ENCODE results near the gene LAD1. TPM values are rescaled to one million over a fixed set of nuclear protein-coding genes. Genes with fewer than 3 reads are reported as not detected.

Gene LAD1
- total RNA-seq, 1 donor from 2014 or later = not detected

DNA sequence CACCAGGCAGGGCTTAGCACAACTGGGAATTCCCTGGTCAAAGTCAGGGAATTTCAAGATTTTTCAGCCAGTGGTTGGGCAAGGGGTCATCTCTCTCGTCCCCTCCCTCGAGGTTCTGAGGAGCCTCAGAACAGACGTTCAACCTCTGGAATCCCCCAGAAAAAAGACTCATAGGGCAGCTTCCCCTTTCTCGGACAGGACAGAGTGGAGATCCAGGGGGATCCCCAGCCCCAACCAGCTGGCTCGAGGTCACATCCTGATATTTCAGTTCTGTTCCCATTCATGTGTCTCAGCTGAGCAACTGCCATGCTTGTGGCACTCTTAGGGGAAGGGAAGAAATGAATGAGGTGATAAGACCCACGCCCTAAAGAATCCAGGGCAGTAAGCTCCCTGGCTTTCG, 4.9 kb upstream of the LAD1 start:
- Mint-ChIP-seq H3K36me3 (ENCODE audit: low read depth) (no peaks in the 10 kb centered on the region), H3K27me3 (ENCODE audit: low read depth) (peaks cover 6% of the 10 kb centered on the region), H3K9me3 (no peaks in the 10 kb centered on the region), H3K27ac (ENCODE audit: unreplicated experiment) (no peak overlapping the region), H3K4me3 (no peak overlapping the region), H3K4me1 (peaks cover 4% of the 10 kb centered on the region)
- no peak for DNase-seq (ENCODE audit: low read depth, low spot score)
- no peak for TF ChIP-seq CTCF (conservative IDR thresholded peaks at IDR 0.05)

DNA sequence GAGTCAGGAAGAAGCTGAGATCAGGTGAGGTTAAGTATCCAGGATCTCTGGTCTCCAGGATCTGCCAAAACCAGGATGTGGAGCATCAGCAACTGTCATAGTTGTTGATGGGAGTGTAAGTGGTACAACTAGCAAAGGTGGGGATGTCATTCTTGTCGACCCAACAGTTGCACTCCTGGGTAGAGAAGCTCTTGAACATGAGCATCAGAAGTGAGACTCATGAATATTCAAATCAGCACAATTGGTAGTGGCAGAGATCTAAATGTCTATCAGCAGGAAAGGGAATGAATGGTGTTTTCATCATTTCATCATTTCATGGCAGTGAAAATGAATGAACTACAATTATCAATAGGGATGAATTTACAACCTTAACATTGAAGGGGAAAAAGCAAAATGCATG, 4.2 kb upstream of the LAD1 start:
- Mint-ChIP-seq H3K27ac (ENCODE audit: unreplicated experiment) (no peak overlapping the region), H3K36me3 (ENCODE audit: low read depth) (no peaks in the 10 kb centered on the region), H3K9me3 (no peaks in the 10 kb centered on the region), H3K4me1 (peaks cover 3% of the 10 kb centered on the region), H3K27me3 (ENCODE audit: low read depth) (peaks cover 12% of the 10 kb centered on the region), H3K4me3 (no peak overlapping the region)
- no peak for TF ChIP-seq CTCF (conservative IDR thresholded peaks at IDR 0.05)
- DNase-seq (ENCODE audit: low read depth, low spot score) = no peak

DNA sequence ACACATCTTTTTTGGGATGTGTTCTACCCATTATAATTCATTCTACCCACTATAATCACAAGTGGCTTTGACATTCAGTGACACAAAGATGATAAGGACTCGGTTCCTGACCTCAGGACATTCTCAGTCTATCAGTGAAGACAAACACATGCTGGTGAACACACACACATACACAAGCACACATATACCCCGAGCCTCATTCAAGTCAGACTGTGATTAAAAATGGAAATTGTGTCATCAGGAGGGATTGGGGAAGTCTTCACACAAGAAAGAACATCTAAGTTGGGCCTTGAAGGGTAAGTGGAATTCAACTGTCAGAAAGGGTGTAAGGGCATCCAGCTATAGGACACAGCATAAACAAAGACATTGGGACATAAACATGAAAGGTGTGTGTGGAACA, 2.6 kb upstream of the LAD1 start:
- no peak overlapping the region for H3K27ac Mint-ChIP-seq (ENCODE audit: unreplicated experiment)
- no peaks in the 10 kb centered on the region for H3K36me3 Mint-ChIP-seq (ENCODE audit: low read depth)
- DNase-seq (ENCODE audit: low read depth, low spot score) = no peak
- H3K4me1 Mint-ChIP-seq = no peaks in the 10 kb centered on the region
- H3K9me3 Mint-ChIP-seq = no peaks in the 10 kb centered on the region
- no peak overlapping the region for H3K4me3 Mint-ChIP-seq
- no peak for TF ChIP-seq CTCF (conservative IDR thresholded peaks at IDR 0.05)
- peaks cover 24% of the 10 kb centered on the region for H3K27me3 Mint-ChIP-seq (ENCODE audit: low read depth)

GRCh38 chr1:201400852-201401230, 1.7 kb upstream of the LAD1 start:
- no peak overlapping the region for H3K4me3 Mint-ChIP-seq
- peaks cover 31% of the 10 kb centered on the region for H3K27me3 Mint-ChIP-seq (ENCODE audit: low read depth)
- H3K9me3 Mint-ChIP-seq = no peaks in the 10 kb centered on the region
- H3K4me1 Mint-ChIP-seq = no peaks in the 10 kb centered on the region
- DNase-seq (ENCODE audit: low read depth, low spot score) = no peak
- no peak overlapping the region for H3K27ac Mint-ChIP-seq (ENCODE audit: unreplicated experiment)
- no peaks in the 10 kb centered on the region for H3K36me3 Mint-ChIP-seq (ENCODE audit: low read depth)
- no peak for TF ChIP-seq CTCF (conservative IDR thresholded peaks at IDR 0.05)

GRCh38 chr1:201400212-201400851, 1.2 kb upstream of the LAD1 start:
- no peaks in the 10 kb centered on the region for H3K36me3 Mint-ChIP-seq (ENCODE audit: low read depth)
- no peaks in the 10 kb centered on the region for H3K4me1 Mint-ChIP-seq
- peaks cover 34% of the 10 kb centered on the region for H3K27me3 Mint-ChIP-seq (ENCODE audit: low read depth)
- no peak for DNase-seq (ENCODE audit: low read depth, low spot score)
- no peaks in the 10 kb centered on the region for H3K9me3 Mint-ChIP-seq
- H3K27ac Mint-ChIP-seq (ENCODE audit: unreplicated experiment) = no peak overlapping the region
- H3K4me3 Mint-ChIP-seq = no peak overlapping the region
- TF ChIP-seq CTCF (conservative IDR thresholded peaks at IDR 0.05) = no peak
